HEK293T (cell line): ENCODE data around the gene MACROH2A1.

Experiments
- CTCF ChIA-PET: fragments of 350-600 bp; formaldehyde crosslinking; extraction: SDS; loops from one replicate; lab custom pipeline; 2021; ENCODE audit warnings: antibody characterized with exemption, inconsistent platforms; lab: Yijun Ruan, JAX
- POLR2A ChIA-PET: fragments of 350-600 bp; formaldehyde crosslinking; extraction: SDS; loops from one replicate; lab custom pipeline; 2020; ENCODE audit warnings: antibody characterized with exemption, inconsistent platforms; lab: Yijun Ruan, JAX
- DNase-seq: peaks from one replicate; pipeline ENCODE4 v3.0.0; 2012; ENCODE audit warnings: mixed read lengths; ENCODE audit errors: extremely low spot score
- ARNT ChIP-seq: fragments of 450-650 bp; IDR thresholded peaks from 2 replicates; pipeline ENCODE4 v1.6.1; 2017; ENCODE audit warnings: mild to moderate bottlenecking
- BHLHE40 ChIP-seq: fragments of 450-650 bp; IDR thresholded peaks from 2 replicates; pipeline ENCODE4 v1.6.1; 2016; ENCODE audit warnings: mild to moderate bottlenecking, moderate library complexity, borderline replicate concordance
- CTBP1 ChIP-seq: fragments of 450-650 bp; IDR thresholded peaks from 2 replicates; pipeline ENCODE4 v1.6.1; 2016; ENCODE audit warnings: borderline replicate concordance
- ELF4 ChIP-seq: fragments of 450-650 bp; IDR thresholded peaks from 2 replicates; pipeline ENCODE4 v1.6.1; 2017; ENCODE audit warnings: antibody characterized with exemption
- FOXA1 ChIP-seq: fragments of 450-650 bp; IDR thresholded peaks from 2 replicates; pipeline ENCODE4 v1.6.1; 2016; ENCODE audit warnings: mild to moderate bottlenecking
- FOXK2 ChIP-seq: fragments of 450-650 bp; IDR thresholded peaks from 2 replicates; pipeline ENCODE4 v1.6.1; 2016; ENCODE audit warnings: mild to moderate bottlenecking
- FOXM1 ChIP-seq: fragments of 450-650 bp; IDR thresholded peaks from 2 replicates; pipeline ENCODE4 v1.6.1; 2017; ENCODE audit warnings: mild to moderate bottlenecking, borderline replicate concordance
- HDGF ChIP-seq: fragments of 450-650 bp; IDR thresholded peaks from 2 replicates; pipeline ENCODE4 v1.6.1; 2017; ENCODE audit warnings: antibody characterized with exemption, borderline replicate concordance
- L3MBTL2 ChIP-seq: fragments of 450-650 bp; conservative IDR thresholded peaks from 2 replicates; pipeline ENCODE4 v1.6.1; 2016; ENCODE audit warnings: mild to moderate bottlenecking
- LEF1 ChIP-seq: fragments of 450-650 bp; IDR thresholded peaks from 2 replicates; pipeline ENCODE4 v1.6.1; 2017; ENCODE audit warnings: mild to moderate bottlenecking, borderline replicate concordance
- NFRKB ChIP-seq: fragments of 450-650 bp; IDR thresholded peaks from 2 replicates; pipeline ENCODE4 v1.6.1; 2016; ENCODE audit warnings: mild to moderate bottlenecking, moderate library complexity
- SP1 ChIP-seq: fragments of 450-650 bp; IDR thresholded peaks from 2 replicates; pipeline ENCODE4 v1.6.1; 2017
- SUZ12 ChIP-seq: fragments of 450-650 bp; IDR thresholded peaks from 2 replicates; pipeline ENCODE4 v1.6.1; 2016; ENCODE audit warnings: mild to moderate bottlenecking
- TARDBP ChIP-seq: fragments of 450-650 bp; IDR thresholded peaks from 2 replicates; pipeline ENCODE4 v1.6.1; 2016
- ZNF384 ChIP-seq: fragments of 450-650 bp; IDR thresholded peaks from 2 replicates; pipeline ENCODE4 v1.6.1; 2016
- TF ChIP-seq, protein P1 (sequence below): fragments of 450-650 bp; IDR thresholded peaks from 2 replicates; pipeline ENCODE4 v1.6.1; 2016

Gene MACROH2A1

DNA sequence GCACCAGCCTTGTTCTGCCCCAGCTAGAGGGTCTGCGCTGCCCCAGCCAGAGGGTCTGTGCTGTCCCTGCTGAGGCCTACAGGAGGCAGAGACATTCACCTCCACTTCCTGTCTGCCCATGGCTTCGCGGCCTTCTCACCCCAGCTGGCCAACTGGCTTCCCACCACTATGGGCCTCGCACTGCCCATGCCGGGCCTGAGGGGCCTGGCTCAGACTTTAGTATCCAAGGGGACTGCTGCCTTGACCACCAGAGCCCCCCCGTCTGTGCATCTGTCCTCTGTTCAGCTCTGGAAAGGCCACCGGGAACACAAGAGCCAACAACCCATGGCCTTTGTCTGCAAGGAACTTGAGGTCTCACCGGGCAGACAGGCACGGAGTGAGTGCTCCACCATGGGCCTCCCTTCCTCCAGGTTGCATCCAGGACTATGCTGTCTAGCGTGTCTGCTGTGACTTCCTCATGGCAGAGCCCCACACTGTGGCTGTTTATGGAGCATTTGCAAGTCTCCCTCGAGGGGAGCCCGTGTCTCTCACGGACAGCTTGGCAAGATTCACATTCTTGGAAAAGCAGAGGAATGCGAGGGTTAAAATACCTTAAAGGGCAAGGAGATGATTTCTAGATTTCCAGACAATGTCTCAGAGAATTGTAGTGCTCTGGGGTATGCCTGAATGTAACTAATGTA, 46.4 kb upstream of the MACROH2A1 start:
- POLR2A ChIA-PET = no interaction called here
- CTCF ChIA-PET = interaction anchor here (0.7 to 2.1 kb wide), 3 partner anchors 12 to 306 kb away, joined by 3 to 7 read pairs (median 5); no protein-coding TSS in a partner anchor
- no peak for DNase-seq
- TF ChIP-seq SUZ12 (no peak), ZNF384 (no peak), HDGF (no peak), LEF1 (no peak), FOXM1 (no peak), FOXA1 (no peak), FOXK2 (no peak), TARDBP (no peak), ARNT (no peak), CTBP1 (no peak), ELF4 (no peak), L3MBTL2 (no peak), NFRKB (no peak), BHLHE40 (no peak)
- TF ChIP-seq, protein P1, sequence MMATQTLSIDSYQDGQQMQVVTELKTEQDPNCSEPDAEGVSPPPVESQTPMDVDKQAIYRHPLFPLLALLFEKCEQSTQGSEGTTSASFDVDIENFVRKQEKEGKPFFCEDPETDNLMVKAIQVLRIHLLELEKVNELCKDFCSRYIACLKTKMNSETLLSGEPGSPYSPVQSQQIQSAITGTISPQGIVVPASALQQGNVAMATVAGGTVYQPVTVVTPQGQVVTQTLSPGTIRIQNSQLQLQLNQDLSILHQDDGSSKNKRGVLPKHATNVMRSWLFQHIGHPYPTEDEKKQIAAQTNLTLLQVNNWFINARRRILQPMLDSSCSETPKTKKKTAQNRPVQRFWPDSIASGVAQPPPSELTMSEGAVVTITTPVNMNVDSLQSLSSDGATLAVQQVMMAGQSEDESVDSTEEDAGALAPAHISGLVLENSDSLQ = no peak

DNA sequence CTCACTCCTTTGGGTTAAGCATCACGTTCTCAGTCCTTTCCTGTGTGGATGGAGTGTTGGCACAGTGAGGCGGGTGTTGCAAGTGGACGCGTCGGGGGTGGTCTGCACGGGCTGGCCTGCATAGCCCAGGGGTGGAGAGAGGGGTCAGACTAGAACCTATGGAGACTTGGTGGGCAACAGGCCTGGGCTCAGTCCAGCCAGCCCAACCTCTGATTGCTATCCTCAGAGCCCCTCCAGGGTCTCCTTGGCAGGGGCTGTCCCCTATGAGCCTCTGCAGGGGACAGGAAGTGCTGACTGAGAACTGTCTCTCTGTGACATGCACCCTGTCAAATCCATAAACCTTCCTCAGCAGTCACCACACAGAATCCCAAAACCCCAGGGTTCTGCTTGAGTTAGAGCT, 45.9 kb upstream of the MACROH2A1 start:
- ChIA-PET CTCF (interaction anchor here (0.9 to 2.1 kb wide), 2 partner anchors 13 to 17 kb away, joined by 3 to 5 read pairs; no protein-coding TSS in a partner anchor), POLR2A (no interaction called here)
- DNase-seq = no peak
- no peak for TF ChIP-seq TARDBP
- TF ChIP-seq ELF4 = no peak
- TF ChIP-seq NFRKB = no peak
- no peak for TF ChIP-seq L3MBTL2
- TF ChIP-seq ARNT = no peak
- TF ChIP-seq FOXK2 = no peak
- TF ChIP-seq, protein P1 = no peak
- no peak for TF ChIP-seq LEF1
- no peak for TF ChIP-seq BHLHE40
- no peak for TF ChIP-seq SP1
- no peak for TF ChIP-seq ZNF384
- no peak for TF ChIP-seq HDGF
- TF ChIP-seq SUZ12 = no peak
- TF ChIP-seq FOXA1 = no peak
- TF ChIP-seq CTBP1 = no peak
- TF ChIP-seq FOXM1 = no peak

DNA sequence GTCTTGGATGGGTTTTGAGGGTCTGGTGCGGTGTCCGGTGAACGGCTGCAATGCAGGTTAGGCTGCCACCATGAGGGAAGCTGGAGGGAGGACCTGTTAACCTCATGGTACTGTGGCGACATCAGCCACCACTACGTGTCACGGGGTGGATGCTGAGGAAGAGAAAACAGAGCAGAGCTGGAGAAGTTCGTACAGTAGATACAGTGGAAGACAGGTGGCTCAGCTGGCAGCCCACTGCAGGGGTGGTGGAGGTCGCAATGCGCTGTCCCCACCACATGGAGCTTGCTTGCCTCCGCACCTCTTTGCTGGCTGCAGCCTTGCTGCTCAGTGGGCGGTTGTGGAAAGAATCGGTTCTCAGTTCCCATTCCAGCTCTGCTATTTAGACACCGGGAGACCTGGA, 45.3 kb upstream of the MACROH2A1 start:
- CTCF ChIA-PET = interaction anchor here (0.9 to 2.1 kb wide), 2 partner anchors 13 to 18 kb away, joined by 3 to 5 read pairs; no protein-coding TSS in a partner anchor
- TF ChIP-seq L3MBTL2 = no peak
- no peak for TF ChIP-seq TARDBP
- no peak for TF ChIP-seq CTBP1
- no peak for TF ChIP-seq FOXA1
- TF ChIP-seq SP1 = no peak
- no peak for TF ChIP-seq LEF1
- no peak for TF ChIP-seq FOXK2
- TF ChIP-seq NFRKB = no peak
- TF ChIP-seq BHLHE40 = no peak
- TF ChIP-seq SUZ12 = no peak
- TF ChIP-seq FOXM1 = no peak
- no peak for TF ChIP-seq ELF4
- TF ChIP-seq ARNT = no peak
- TF ChIP-seq, protein P1 = no peak
- DNase-seq = no peak
- POLR2A ChIA-PET = no interaction called here

DNA sequence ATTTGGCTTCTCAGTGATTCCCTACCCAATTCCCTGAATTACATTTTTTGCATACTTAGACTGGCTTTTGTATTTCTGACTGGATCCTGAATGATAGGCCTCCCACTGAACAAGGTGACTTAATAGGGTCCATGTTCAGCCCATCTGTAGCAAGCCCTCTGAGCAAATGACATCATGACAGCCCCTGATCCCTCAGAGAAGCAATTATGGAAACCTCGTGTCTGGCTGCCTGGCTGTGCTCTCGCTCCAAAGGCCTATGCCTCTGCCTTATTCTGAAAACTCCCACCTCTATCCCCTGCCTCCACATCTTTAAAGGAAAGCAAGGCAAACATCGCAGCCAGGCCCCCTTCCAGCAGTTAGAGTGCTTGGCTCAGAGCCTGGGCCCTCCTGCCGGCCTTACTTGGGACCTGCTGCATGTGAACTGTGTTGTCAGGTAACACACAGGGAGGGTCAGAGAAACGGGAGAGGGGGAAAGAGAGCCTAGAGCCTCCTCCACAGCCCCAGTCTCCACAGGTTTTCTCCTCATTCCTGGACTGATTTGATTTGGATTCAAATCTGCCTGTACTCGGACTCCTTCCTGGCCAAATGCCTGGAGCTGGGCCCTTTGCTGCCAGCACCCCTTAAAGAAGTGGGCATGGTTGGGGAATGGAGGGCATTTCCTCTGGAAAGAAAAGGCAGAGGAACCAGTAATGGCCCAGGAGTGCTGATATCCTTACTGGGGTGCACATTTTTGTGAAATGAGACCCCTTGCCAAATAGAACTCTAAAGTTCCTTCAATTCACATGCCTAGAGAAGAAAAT, 44.3 kb upstream of the MACROH2A1 start:
- no peak for TF ChIP-seq FOXA1
- TF ChIP-seq ARNT = no peak
- no peak for TF ChIP-seq TARDBP
- TF ChIP-seq BHLHE40 = no peak
- TF ChIP-seq HDGF = no peak
- no peak for TF ChIP-seq SP1
- no peak for TF ChIP-seq LEF1
- TF ChIP-seq, protein P1 = no peak
- no peak for TF ChIP-seq L3MBTL2
- no peak for TF ChIP-seq ELF4
- no peak for TF ChIP-seq FOXK2
- no peak for TF ChIP-seq FOXM1
- TF ChIP-seq SUZ12 = no peak
- no peak for TF ChIP-seq CTBP1
- no peak for TF ChIP-seq ZNF384
- TF ChIP-seq NFRKB = no peak
- DNase-seq = no peak
- ChIA-PET CTCF (interaction anchor here (0.6 kb wide), 1 partner anchor 50 kb away, joined by 3 read pairs; no protein-coding TSS in a partner anchor), POLR2A (no interaction called here)
